ENCODE results near the gene B3GNT9.
"Not testable (repeated sequence)": the region's sequence is repeated elsewhere in the genome, so short reads cannot be mapped to it uniquely, and the experiment has no call there.

The B3GNT9 gene

DNA sequence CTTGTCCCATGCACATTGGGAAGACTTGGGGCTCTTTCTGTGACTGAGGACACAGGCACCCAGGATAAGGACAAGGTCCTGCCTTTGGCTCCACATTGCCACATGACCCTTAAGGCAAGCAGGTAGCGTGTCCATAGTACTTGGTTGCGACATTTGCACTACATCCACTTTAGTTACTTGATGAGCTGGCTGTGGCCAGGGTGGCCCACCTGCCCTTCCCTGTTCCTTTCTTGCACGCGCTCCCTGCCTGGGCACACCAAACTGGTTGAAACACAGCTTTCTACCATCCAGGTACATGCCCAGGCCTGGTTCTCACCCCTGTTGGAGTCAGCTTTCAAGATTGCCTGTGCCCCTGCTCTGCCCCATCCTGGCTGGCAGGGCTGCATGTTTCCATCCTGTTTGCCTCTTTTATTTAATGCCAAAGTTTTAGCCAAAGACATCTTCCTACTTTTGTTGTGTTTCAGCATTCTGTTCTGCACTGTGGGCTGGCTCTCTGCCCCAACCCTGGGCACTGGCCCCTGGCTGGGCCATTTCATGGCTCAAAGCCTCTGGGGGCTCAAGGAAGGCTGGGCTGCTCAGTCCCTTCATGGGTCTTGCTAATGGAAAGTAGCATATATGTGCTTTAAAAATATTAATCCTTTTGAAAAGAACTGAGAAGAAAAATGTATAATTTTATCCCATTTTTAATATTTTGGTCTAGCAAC lies 3.2 kb downstream of the B3GNT9 start:
- no peak for DNase-seq (ENCODE audit: low spot score in 2 of 2)
- no peaks in the 10 kb centered on the region for H3K9me3 ChIP-seq
- in situ Hi-C loops (cut with MboI; ENCODE audit: low sequenced_read_pairs) = no loop called here
- H3K36me3 ChIP-seq (replicated peaks) = peaks cover 61% of the 10 kb centered on the region
- H3K4me3 ChIP-seq = no peak overlapping the region
- no peaks in the 10 kb centered on the region for H3K27me3 ChIP-seq (ENCODE audit: low read depth)
- H3K4me1 ChIP-seq = no peaks in the 10 kb centered on the region

- peaks cover 66% of the 10 kb centered on the region for H3K36me3 ChIP-seq (replicated peaks)
- H3K27me3 ChIP-seq (ENCODE audit: low read depth) = no peaks in the 10 kb centered on the region
- DNase-seq (ENCODE audit: low spot score in 2 of 2) = no peak
- no peaks in the 10 kb centered on the region for H3K9me3 ChIP-seq
- in situ Hi-C loops (cut with MboI; ENCODE audit: low sequenced_read_pairs) = no loop called here
- no peak overlapping the region for H3K4me3 ChIP-seq
- H3K4me1 ChIP-seq = no peaks in the 10 kb centered on the region
Observed at GRCh38 chr16:67146523-67147357, 4.1 kb downstream of the B3GNT9 start.

- Histone ChIP-seq H3K4me3 (no peak overlapping the region), H3K36me3 (replicated peaks) (peaks cover 76% of the 10 kb centered on the region), H3K9me3 (no peaks in the 10 kb centered on the region), H3K4me1 (no peaks in the 10 kb centered on the region), H3K27me3 (ENCODE audit: low read depth) (no peaks in the 10 kb centered on the region)
- no peak for DNase-seq (ENCODE audit: low spot score in 2 of 2)
- in situ Hi-C loops (cut with MboI; ENCODE audit: low sequenced_read_pairs) = no loop called here
Observed at GRCh38 chr16:67145746-67146145, 5.1 kb downstream of the B3GNT9 start.

DNA sequence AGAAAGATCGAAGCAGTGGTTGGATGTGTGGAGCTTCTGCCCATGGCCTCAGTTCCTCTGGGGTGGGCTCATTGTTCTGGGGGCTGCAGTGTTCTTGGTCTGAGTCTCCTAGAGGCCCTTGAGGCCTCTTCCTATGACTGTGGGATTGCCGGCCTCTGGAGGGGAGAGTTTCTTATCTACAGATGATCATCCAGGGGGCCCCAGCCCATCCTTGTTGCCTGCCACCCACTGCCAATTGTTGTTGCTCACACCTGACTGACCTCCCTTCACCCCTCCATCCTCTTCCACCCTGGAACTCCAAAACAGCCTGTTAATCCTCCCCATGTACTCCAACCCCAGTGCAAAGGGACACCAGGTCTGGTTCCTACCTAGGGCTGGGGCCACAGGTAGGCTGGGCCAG lies 5.9 kb downstream of the B3GNT9 start:
- Histone ChIP-seq H3K27me3 (ENCODE audit: low read depth) (no peaks in the 10 kb centered on the region), H3K4me1 (no peaks in the 10 kb centered on the region), H3K4me3 (no peak overlapping the region), H3K36me3 (replicated peaks) (peaks cover 80% of the 10 kb centered on the region), H3K9me3 (no peaks in the 10 kb centered on the region)
- in situ Hi-C loops (cut with MboI; ENCODE audit: low sequenced_read_pairs) = no loop called here
- no peak for DNase-seq (ENCODE audit: low spot score in 2 of 2)

GRCh38 chr16:67142342-67142741 lies 8.5 kb downstream of the B3GNT9 start:
- Histone ChIP-seq H3K36me3 (replicated peaks) (peaks cover 75% of the 10 kb centered on the region), H3K4me3 (no peak overlapping the region), H3K27me3 (ENCODE audit: low read depth) (no peaks in the 10 kb centered on the region), H3K9me3 (no peaks in the 10 kb centered on the region), H3K4me1 (no peaks in the 10 kb centered on the region)
- in situ Hi-C loops (cut with MboI; ENCODE audit: low sequenced_read_pairs) = no loop called here
- DNase-seq (ENCODE audit: low spot score in 2 of 2) = no peak

DNA sequence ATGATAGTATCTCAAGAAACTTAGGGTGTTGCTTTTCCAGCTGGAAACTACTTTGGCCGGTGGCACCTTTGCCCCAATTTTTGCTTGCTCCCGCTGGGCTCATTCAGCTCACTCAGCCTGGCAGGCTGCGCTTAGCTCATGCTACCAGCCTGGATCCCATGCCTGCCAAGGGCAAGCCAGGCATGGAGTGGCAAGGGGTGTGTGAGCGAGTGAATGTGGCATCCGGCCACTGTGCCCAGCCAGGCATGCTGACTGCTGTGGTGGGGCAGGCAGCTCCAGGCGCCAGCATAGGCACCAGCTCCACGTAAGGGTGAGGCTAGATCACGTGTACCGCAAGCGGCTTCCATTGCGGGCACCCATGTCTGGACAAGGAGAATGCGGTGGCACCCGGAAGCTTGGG lies 9.4 kb downstream of the B3GNT9 start:
- no peaks in the 10 kb centered on the region for H3K27me3 ChIP-seq (ENCODE audit: low read depth)
- no peak overlapping the region for H3K4me3 ChIP-seq
- no peak for DNase-seq (ENCODE audit: low spot score in 2 of 2)
- peaks cover 72% of the 10 kb centered on the region for H3K36me3 ChIP-seq (replicated peaks)
- no peaks in the 10 kb centered on the region for H3K4me1 ChIP-seq
- no peaks in the 10 kb centered on the region for H3K9me3 ChIP-seq
- in situ Hi-C loops (cut with MboI; ENCODE audit: low sequenced_read_pairs) = no loop called here

- Histone ChIP-seq H3K27me3 (ENCODE audit: low read depth) (no peaks in the 10 kb centered on the region), H3K4me3 (no peak overlapping the region), H3K4me1 (no peaks in the 10 kb centered on the region), H3K9me3 (no peaks in the 10 kb centered on the region), H3K36me3 (replicated peaks) (peaks cover 63% of the 10 kb centered on the region)
- in situ Hi-C loops (cut with MboI; ENCODE audit: low sequenced_read_pairs) = no loop called here
- DNase-seq (ENCODE audit: low spot score in 2 of 2) = no peak
Observed at GRCh38 chr16:67137605-67138004, 13.2 kb downstream of the B3GNT9 start.

DNA sequence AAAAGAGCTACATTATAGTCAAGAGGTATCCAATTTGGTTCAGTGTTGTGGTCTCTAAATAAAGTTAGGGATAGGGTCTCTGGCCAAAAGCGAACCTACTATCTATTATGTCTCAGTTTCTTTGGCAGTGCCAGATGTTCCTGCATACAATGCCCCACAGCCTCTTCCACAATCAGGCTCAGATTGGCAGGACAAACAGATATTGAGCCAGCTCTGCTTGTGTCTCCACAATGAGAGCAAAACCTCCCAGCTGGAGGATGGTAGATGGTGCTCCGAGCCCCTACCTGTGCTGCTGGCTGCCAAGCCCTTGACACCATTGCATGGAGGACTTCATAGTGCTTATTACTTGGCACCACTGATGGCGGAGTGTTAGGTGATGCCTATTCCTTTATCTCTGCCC lies 21.4 kb downstream of the B3GNT9 start:
- peaks cover 33% of the 10 kb centered on the region for H3K36me3 ChIP-seq (replicated peaks)
- no peaks in the 10 kb centered on the region for H3K27me3 ChIP-seq (ENCODE audit: low read depth)
- no peak for DNase-seq (ENCODE audit: low spot score in 2 of 2)
- in situ Hi-C loops (cut with MboI; ENCODE audit: low sequenced_read_pairs) = no loop called here
- H3K9me3 ChIP-seq = no peaks in the 10 kb centered on the region
- no peak overlapping the region for H3K4me3 ChIP-seq
- no peaks in the 10 kb centered on the region for H3K4me1 ChIP-seq

- in situ Hi-C loops (cut with MboI; ENCODE audit: low sequenced_read_pairs) = no loop called here
- H3K4me3 ChIP-seq = no peak overlapping the region
- peaks cover 32% of the 10 kb centered on the region for H3K36me3 ChIP-seq (replicated peaks)
- no peak for DNase-seq (ENCODE audit: low spot score in 2 of 2)
- no peaks in the 10 kb centered on the region for H3K4me1 ChIP-seq
- H3K27me3 ChIP-seq (ENCODE audit: low read depth) = no peaks in the 10 kb centered on the region
- no peaks in the 10 kb centered on the region for H3K9me3 ChIP-seq
Observed at GRCh38 chr16:67128887-67129286, 21.9 kb downstream of the B3GNT9 start.

GRCh38 chr16:67128417-67128816 lies 22.4 kb downstream of the B3GNT9 start:
- in situ Hi-C loops (cut with MboI; ENCODE audit: low sequenced_read_pairs) = no loop called here
- peaks cover 32% of the 10 kb centered on the region for H3K36me3 ChIP-seq (replicated peaks)
- H3K4me1 ChIP-seq = no peaks in the 10 kb centered on the region
- H3K9me3 ChIP-seq = no peaks in the 10 kb centered on the region
- no peak overlapping the region for H3K4me3 ChIP-seq
- no peaks in the 10 kb centered on the region for H3K27me3 ChIP-seq (ENCODE audit: low read depth)
- DNase-seq (ENCODE audit: low spot score in 2 of 2) = no peak

GRCh38 chr16:67122799-67123198 lies 28.0 kb downstream of the B3GNT9 start:
- DNase-seq (ENCODE audit: low spot score in 2 of 2); H3K4me1 ChIP-seq; H3K4me3 ChIP-seq; H3K27me3 ChIP-seq (ENCODE audit: low read depth); H3K9me3 ChIP-seq; in situ Hi-C loops (cut with MboI; ENCODE audit: low sequenced_read_pairs): not testable (repeated sequence)
- H3K36me3 ChIP-seq (replicated peaks) = peaks cover 35% of the 10 kb centered on the region

GRCh38 chr16:67120025-67120424 lies 30.8 kb downstream of the B3GNT9 start:
- Histone ChIP-seq H3K36me3 (replicated peaks) (peaks cover 33% of the 10 kb centered on the region), H3K4me3 (no peak overlapping the region), H3K27me3 (ENCODE audit: low read depth) (no peaks in the 10 kb centered on the region), H3K4me1 (no peaks in the 10 kb centered on the region), H3K9me3 (no peaks in the 10 kb centered on the region)
- no peak for DNase-seq (ENCODE audit: low spot score in 2 of 2)
- in situ Hi-C loops (cut with MboI; ENCODE audit: low sequenced_read_pairs) = no loop called here

- Histone ChIP-seq H3K4me1 (no peaks in the 10 kb centered on the region), H3K36me3 (replicated peaks) (peaks cover 22% of the 10 kb centered on the region), H3K27me3 (ENCODE audit: low read depth) (no peaks in the 10 kb centered on the region), H3K4me3 (no peak overlapping the region), H3K9me3 (no peaks in the 10 kb centered on the region)
- no peak for DNase-seq (ENCODE audit: low spot score in 2 of 2)
- in situ Hi-C loops (cut with MboI; ENCODE audit: low sequenced_read_pairs) = no loop called here
Observed at GRCh38 chr16:67117716-67118115, 33.1 kb downstream of the B3GNT9 start.
